HG02870 (cell line): ENCODE measurements around the gene CSNK1E.
"Not testable (repeated sequence)": the region's sequence is repeated elsewhere in the genome, so short reads cannot be mapped to it uniquely, and the experiment has no call there.

ENCODE experiments used
- ATAC-seq: cut with Tn5 transposase; IDR thresholded peaks from one replicate; pipeline ENCODE4 v1.9.1; 2021; ENCODE audit warnings: mild to moderate bottlenecking, moderate library complexity; ENCODE audit not compliant: unreplicated experiment

Gene CSNK1E

GRCh38 chr22:38317122-38317994 lies at the start of gene CSNK1E:
Gene CSNK1E (minus strand): TSS chr22:38317433. CDS start chr22:38314157, 3,276 bp downstream.
- no peak for ATAC-seq

DNA sequence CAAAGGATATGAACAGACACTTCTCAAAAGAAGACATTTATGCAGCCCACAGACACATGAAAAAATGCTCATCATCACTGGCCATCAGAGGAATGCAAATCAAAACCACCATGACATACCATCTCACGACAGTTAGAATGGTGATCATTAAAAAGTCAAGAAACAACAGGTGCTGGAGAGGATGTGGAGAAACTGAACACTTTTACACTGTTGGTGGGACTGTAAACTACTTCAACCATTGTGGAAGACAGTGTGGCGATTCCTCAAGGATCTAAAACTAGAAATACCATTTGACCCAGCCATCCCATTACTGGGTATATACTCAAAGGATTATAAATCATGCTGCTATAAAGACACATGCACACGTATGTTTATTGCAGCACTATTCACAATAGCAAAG lies 48.6 kb upstream of the CSNK1E start:
- not testable (repeated sequence) for ATAC-seq

GRCh38 chr22:38365174-38365573 lies 47.9 kb upstream of the CSNK1E start:
- ATAC-seq = not testable (repeated sequence)

GRCh38 chr22:38360560-38360959 lies 43.3 kb upstream of the CSNK1E start:
- ATAC-seq = not testable (repeated sequence)

- ATAC-seq = not testable (repeated sequence)
Observed at GRCh38 chr22:38359817-38360216, 42.6 kb upstream of the CSNK1E start.

DNA sequence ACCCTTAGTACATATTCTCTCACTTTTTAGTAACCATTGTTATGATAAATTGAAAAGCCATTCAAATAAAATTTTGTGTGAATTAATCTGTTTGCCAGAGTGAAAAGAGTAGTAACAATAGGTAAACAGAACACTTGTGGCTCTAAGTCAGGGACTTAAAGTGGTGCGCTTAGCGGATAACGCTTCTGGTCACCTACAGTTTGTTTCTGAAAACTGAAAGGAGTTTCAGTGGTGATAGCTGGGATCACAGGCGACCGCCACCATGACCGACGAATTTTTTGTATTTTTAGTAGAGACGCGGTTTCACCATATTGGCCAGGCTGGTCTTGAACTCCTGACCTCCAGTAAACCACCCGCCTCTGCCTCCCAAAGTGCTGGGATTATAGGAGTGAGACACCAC lies 40.7 kb upstream of the CSNK1E start:
- not testable (repeated sequence) for ATAC-seq

- ATAC-seq = no peak
Observed at GRCh38 chr22:38355275-38355674, 38.0 kb upstream of the CSNK1E start.

- no peak for ATAC-seq
Observed at GRCh38 chr22:38353701-38354100, 36.5 kb upstream of the CSNK1E start.

DNA sequence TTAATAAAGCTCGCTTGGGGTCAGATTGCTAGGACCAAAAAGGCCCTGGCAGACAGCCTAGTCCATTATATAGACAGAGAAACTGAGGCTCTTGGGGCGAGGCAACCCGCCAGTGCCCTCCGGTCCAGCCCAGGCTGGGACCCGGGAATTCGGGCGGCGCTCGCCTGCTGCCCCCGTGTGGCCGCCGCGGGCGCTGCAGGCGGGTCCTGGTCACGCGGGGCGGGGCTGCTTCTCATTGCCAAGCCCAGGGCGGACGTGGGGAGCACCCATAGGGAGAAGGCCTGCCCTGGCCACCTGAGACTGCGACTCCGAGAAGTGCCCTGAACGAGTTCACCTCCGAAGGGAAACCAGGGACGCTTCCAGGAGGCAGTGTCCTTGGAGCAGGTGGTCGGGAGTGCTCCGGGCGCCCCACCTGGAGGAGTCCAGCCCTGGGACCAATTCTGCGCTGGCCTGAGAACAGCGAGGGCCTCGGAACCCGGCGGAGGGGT lies 36.0 kb upstream of the CSNK1E start:
- no peak for ATAC-seq

- ATAC-seq = no peak
Observed at GRCh38 chr22:38352436-38352835, 35.2 kb upstream of the CSNK1E start.

DNA sequence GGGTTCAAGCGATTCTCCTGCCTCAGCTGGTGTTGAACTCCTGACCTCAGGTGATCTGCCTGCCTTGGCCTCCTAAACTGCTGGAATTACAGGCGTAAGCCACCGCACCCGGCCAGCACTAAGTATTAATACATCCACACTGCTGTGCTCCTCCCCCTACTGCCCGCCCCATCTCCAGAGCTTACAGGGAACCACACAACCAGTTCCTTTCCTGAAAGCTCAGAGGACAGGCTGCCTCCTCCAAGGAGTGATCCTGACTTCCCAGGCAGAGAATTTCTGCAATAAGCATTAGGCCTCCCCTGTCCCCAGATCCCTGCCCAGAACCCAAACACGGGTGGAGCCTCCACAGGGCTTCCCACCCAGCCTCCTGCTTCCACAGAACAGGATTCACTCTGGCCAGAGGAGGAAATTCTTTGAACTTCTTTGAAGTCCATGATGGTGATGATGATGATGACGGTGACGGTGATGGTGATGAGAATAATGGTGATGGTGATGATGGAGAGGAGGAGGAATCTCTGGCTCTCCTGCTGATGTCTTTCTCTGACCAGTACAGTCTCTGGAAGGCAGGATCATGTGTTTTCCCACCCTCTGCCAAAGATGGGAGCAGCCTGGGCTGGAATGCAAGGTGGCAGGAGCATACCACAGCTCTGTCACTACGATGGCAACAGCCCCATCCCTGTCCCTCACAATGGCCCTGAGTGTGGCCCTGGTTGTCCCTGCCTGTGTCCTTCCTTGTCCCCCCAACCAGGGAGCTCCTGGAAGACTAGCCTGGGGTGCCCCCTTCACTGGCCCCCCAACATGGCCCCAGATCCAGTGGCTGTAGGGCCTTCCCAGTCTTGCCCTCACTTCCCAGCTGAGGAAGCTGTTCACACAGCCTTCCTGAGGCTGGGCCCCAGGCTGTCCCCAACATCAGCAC lies 33.5 kb upstream of the CSNK1E start:
- ATAC-seq = no peak

DNA sequence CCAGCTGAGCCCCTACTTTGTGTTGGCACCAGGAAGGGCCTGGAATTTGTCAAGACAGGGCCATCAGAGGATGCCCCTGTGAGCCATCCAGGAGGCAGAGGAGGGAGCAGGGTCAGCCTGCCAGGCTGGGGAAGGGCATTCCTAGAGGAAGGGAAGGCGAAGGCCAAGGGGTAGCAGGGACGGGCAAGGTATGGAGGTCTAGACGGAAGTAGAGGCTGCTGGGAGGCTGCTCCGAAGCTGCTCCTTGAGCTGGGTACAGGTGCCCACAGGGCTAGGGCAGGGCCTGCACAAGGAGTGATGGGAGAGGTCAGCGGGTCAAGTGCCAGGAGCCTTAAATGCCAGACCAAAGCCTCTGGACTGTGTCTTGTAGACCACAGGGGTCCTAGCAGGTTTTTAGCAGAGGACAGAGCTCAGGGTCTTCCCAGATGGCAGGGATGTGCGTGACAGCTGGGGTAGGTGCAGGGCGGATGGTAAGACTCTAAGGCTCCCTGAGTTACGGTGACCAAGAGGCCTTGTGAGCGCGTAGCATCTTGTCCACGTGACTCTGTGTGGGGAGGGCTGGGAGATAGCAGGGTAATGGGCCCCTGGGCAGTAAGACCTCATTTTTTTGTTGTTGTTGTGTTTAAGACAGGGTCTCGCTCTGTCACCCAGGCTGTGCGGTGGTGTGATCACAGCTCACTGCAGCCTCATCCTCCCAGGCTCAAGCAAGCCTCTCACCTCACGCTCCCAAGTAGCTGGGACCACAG lies 31.7 kb upstream of the CSNK1E start:
- no peak for ATAC-seq

- ATAC-seq = no peak
Observed at GRCh38 chr22:38347944-38348750, 30.9 kb upstream of the CSNK1E start.

DNA sequence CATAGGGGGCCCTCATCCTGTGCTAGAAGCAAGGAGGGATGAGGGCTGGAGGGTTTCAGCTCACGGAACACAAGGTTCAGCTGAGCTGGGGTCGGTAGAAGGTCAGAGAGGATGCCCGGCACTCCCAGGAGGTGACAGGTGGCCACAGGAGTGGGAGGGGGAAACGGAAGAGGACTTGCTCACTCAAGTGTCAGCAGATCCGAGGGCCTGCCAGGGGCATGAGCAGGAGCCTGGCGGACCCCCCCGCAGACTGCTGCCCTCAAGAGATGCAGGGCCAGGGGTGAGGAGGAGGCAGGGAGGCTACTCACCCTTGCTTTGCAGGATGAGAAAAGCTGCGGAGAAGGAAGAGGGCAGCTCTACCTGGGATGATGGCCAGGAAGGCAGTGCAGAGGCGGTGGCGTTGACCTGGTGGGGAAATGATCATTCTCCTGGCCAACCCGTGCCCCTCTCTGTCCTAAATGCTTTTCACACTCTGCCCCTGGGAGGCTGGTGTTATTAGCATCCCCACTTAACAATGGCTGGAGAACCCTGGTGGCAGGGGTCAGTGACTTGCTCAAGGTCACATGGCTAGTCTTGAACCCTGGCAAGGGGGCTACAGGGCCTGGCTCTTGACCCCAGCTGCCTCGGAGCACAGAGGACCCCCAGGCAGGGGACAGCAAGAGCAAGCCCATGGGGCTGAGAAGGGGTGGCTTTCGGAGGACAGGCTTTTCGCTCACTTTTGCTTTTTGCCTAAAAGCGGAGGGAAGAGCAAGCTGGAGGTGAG lies 30.1 kb upstream of the CSNK1E start:
- ATAC-seq = no peak

DNA sequence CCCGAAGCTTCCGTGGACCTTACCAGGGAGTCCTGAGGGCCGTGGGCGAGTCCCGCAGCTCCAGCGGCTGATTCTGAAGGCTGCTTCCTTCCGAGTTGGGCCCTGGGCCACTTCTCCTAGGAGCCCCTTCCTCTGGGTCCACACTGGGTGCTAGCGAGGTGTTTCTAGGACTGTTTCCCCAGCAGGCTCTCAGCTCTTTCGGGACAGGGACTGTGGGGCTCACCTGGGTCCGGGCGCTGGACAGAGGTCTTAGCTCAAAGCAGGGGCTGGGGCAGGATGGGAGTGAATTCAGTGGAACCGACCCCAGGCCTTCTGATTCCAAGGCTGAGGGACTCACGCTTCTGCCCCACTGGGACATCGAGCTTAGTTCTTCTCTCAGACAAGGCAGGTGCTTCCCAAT lies 29.3 kb upstream of the CSNK1E start:
- ATAC-seq = no peak

DNA sequence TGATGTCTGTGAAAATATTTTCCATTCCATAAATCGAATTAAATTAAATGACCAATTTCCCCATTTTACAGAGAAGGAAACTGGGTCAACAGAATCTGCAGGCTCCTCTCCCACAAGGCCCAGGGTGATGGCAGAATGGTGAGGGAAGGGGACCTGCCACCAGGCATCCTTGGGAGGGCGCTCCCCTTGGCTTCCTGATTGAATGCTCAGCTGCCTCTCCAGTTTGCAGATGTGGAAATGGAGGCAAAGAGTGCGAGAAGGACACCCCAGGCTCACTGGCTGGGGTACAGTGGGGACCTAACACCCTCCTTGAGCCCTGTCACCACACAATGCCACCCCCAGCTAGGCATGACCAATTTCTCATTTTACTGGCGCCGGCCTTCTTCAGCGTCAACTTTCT lies 28.5 kb upstream of the CSNK1E start:
- ATAC-seq = no peak

DNA sequence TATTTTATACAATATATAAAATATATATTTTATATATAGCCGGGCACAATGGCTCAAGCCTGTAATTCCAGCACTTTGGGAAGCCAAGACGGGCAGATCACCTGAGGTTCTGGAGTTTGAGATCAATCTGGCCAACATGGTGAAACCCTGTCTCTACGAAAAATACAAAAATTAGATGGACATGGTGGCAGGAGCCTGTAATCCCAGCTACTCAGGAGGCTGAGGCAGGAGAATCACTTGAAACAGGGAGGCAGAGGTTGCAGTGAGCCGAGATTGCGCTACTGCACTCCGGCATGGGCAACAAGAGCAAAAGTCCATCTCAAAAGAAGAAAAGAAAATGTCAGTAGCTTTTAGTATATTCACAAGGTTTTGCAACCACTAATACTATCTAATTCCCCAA lies 22.7 kb upstream of the CSNK1E start:
- ATAC-seq = not testable (repeated sequence)

DNA sequence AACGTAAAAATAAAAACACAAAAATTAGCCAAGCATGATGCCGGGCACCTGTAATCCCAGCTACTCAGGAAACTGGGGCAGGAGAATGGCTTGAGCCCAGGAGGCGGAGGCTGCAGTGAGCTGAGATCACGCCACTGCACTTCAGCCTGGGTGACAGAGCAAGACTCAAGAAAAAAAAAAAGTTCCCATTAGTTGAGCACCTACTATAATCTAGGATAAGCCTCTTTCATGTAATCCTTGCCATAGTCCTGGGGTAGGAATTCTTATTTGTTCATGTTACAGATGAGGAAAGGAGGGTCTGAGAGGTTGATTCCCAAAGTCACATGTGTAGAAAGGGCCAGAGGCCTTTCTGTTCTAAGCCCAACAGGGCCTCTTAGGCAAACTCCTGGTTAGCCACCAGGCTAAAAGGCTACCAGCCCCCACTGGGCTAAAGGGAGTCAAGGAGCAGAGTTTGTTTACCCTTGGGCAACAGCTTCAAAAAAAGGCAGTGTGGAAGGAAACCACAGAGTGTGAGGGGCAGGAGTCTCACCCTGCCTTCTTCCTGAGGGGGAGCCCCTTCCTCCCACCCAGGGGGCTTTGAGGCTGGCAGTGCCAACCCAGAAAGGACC lies 21.6 kb upstream of the CSNK1E start:
- no peak for ATAC-seq

DNA sequence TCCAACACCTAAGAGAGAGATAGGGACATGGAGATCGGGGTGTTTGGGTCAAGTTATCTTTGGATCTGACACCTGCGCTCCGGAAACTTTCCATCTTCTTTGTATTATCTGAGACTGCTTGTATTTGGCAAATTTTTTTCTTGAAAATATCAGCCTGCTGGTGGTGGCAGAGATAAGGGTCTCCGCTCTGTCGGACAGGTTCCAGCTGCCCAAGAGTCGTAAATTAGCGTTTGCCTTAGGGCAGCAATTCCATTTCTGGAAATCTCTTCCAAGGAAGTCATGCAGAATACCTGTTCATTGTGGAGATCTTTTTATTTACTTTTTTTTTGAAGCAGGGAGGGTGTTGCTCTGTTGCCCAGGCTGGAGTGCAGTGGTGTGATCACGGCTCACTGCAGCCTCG lies 19.5 kb upstream of the CSNK1E start:
- no peak for ATAC-seq
